HEK293T (cell line): ENCODE measurements around the gene TTC9B.

ENCODE experiments used
- BHLHE40 ChIP-seq: fragments of 450-650 bp; IDR thresholded peaks from 2 replicates; pipeline ENCODE4 v1.6.1; 2016; ENCODE audit warnings: mild to moderate bottlenecking, moderate library complexity, borderline replicate concordance
- CTBP1 ChIP-seq: fragments of 450-650 bp; IDR thresholded peaks from 2 replicates; pipeline ENCODE4 v1.6.1; 2016; ENCODE audit warnings: borderline replicate concordance
- ELF4 ChIP-seq: fragments of 450-650 bp; IDR thresholded peaks from 2 replicates; pipeline ENCODE4 v1.6.1; 2017; ENCODE audit warnings: antibody characterized with exemption
- FOXA1 ChIP-seq: fragments of 450-650 bp; IDR thresholded peaks from 2 replicates; pipeline ENCODE4 v1.6.1; 2016; ENCODE audit warnings: mild to moderate bottlenecking
- FOXK2 ChIP-seq: fragments of 450-650 bp; IDR thresholded peaks from 2 replicates; pipeline ENCODE4 v1.6.1; 2016; ENCODE audit warnings: mild to moderate bottlenecking
- FOXM1 ChIP-seq: fragments of 450-650 bp; IDR thresholded peaks from 2 replicates; pipeline ENCODE4 v1.6.1; 2017; ENCODE audit warnings: mild to moderate bottlenecking, borderline replicate concordance
- LEF1 ChIP-seq: fragments of 450-650 bp; IDR thresholded peaks from 2 replicates; pipeline ENCODE4 v1.6.1; 2017; ENCODE audit warnings: mild to moderate bottlenecking, borderline replicate concordance
- SP1 ChIP-seq: fragments of 450-650 bp; IDR thresholded peaks from 2 replicates; pipeline ENCODE4 v1.6.1; 2017
- SUZ12 ChIP-seq: fragments of 450-650 bp; IDR thresholded peaks from 2 replicates; pipeline ENCODE4 v1.6.1; 2016; ENCODE audit warnings: mild to moderate bottlenecking
- TARDBP ChIP-seq: fragments of 450-650 bp; IDR thresholded peaks from 2 replicates; pipeline ENCODE4 v1.6.1; 2016
- ZNF384 ChIP-seq: fragments of 450-650 bp; IDR thresholded peaks from 2 replicates; pipeline ENCODE4 v1.6.1; 2016

DNA sequence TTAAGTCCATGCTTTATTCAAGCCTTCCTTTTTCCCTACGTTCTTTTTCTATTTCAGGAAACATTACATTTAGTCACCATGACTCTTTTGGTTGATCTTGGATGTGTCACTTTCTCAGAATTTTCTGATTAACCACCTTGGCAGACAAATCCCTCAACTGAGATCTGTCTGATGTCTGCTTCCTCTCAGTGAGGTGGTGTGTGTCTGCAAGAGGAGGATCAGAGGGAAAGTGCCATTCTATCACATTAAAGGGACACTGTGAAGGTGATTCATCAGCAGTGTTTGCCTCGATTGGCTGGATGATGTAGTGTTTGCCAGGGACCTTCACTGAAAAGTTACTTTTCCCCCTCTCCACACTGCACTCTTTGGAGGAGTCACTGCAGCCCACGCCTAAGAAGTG, 11.3 kb upstream of the TTC9B start:
- TF ChIP-seq SP1 (no peak), CTBP1 (no peak), FOXK2 (no peak), SUZ12 (no peak), ELF4 (no peak), BHLHE40 (no peak), TARDBP (no peak), LEF1 (no peak), FOXM1 (no peak), FOXA1 (no peak), ZNF384 (no peak)
